Body of pancreas (tissue), 4 donors: ENCODE results near the gene SLC26A11.
"Not testable (repeated sequence)": the region's sequence is repeated elsewhere in the genome, so short reads cannot be mapped to it uniquely, and the experiment has no call there.

Source experiments
- POLR2A ChIP-seq, 3 donors: fragments of 450-650 bp; IDR thresholded peaks; one replicate each; pipeline ENCODE4 v1.6.1; 2016; ENCODE audit warnings: antibody characterized with exemption in 3 of 3, mild to moderate bottlenecking in 2 of 3
- TF ChIP-seq, protein P1 (sequence below), 7 experiments: fragments of 450-650 bp in 4 of 7; fragments of 200-600 bp in 3 of 7; sonication (generic) in 3 of 7; IDR thresholded peaks; one replicate each; pipeline ENCODE4 v1.5.1; 2016 to 2019; ENCODE audit warnings: antibody characterized with exemption in 7 of 7

- TF ChIP-seq, protein P1, sequence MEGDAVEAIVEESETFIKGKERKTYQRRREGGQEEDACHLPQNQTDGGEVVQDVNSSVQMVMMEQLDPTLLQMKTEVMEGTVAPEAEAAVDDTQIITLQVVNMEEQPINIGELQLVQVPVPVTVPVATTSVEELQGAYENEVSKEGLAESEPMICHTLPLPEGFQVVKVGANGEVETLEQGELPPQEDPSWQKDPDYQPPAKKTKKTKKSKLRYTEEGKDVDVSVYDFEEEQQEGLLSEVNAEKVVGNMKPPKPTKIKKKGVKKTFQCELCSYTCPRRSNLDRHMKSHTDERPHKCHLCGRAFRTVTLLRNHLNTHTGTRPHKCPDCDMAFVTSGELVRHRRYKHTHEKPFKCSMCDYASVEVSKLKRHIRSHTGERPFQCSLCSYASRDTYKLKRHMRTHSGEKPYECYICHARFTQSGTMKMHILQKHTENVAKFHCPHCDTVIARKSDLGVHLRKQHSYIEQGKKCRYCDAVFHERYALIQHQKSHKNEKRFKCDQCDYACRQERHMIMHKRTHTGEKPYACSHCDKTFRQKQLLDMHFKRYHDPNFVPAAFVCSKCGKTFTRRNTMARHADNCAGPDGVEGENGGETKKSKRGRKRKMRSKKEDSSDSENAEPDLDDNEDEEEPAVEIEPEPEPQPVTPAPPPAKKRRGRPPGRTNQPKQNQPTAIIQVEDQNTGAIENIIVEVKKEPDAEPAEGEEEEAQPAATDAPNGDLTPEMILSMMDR (IDR thresholded peaks at IDR 0.05): not testable (repeated sequence)
- not testable (repeated sequence) for TF ChIP-seq POLR2A (IDR thresholded peaks at IDR 0.05)
Measured at GRCh38 chr17:80258296-80258695, 38.1 kb downstream of the SLC26A11 start.
